Upper lobe of left lung (tissue), 4 donors: ENCODE results near the gene NCS1.

ENCODE experiments used
- EP300 ChIP-seq, 4 donors: sonication (generic); formaldehyde crosslinking; IDR thresholded peaks; one replicate each; pipeline ENCODE4 v1.5.1; 2017; ENCODE audit warnings: antibody characterized with exemption in 4 of 4, control low read depth in 2 of 4
- POLR2A ChIP-seq, 4 donors: fragments of 450-650 bp; IDR thresholded peaks; one replicate each; pipeline ENCODE4 v1.5.1; 2016 to 2017; ENCODE audit warnings: antibody characterized with exemption in 4 of 4, mild to moderate bottlenecking in 2 of 4
- POLR2AphosphoS5 ChIP-seq, 2 donors: sonication (generic); formaldehyde crosslinking; IDR thresholded peaks; one replicate each; pipeline ENCODE4 v1.5.1; 2017; ENCODE audit warnings: antibody characterized with exemption in 2 of 2
- TF ChIP-seq, protein P1 (sequence below), 6 experiments: fragments of 450-650 bp in 4 of 6; fragments of 200-600 bp in 2 of 6; sonication (generic) in 2 of 6; IDR thresholded peaks; one replicate each; pipeline ENCODE4 v1.5.1; 2016 to 2019; ENCODE audit warnings: antibody characterized with exemption in 6 of 6

DNA sequence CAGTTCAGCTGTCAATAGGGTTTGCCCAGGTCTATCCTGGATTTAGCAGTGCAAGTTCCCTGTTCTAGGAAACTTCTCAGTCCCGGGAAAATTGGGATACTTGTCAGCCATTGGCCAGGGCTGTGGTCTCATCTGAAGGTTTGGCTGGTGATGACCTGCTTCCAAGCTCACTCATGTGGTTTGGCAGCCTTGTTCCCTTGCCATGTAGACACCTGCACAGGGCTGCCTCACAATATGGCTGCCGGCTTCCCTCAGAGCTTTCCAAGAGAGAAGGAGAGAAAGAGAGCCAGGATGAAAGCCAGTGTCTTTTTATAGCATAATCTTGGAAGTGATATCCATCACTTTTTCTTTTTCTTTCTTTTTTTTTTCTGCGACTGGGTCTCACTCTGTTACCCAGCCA lies 55.6 kb downstream of the NCS1 start:
- TF ChIP-seq, protein P1, sequence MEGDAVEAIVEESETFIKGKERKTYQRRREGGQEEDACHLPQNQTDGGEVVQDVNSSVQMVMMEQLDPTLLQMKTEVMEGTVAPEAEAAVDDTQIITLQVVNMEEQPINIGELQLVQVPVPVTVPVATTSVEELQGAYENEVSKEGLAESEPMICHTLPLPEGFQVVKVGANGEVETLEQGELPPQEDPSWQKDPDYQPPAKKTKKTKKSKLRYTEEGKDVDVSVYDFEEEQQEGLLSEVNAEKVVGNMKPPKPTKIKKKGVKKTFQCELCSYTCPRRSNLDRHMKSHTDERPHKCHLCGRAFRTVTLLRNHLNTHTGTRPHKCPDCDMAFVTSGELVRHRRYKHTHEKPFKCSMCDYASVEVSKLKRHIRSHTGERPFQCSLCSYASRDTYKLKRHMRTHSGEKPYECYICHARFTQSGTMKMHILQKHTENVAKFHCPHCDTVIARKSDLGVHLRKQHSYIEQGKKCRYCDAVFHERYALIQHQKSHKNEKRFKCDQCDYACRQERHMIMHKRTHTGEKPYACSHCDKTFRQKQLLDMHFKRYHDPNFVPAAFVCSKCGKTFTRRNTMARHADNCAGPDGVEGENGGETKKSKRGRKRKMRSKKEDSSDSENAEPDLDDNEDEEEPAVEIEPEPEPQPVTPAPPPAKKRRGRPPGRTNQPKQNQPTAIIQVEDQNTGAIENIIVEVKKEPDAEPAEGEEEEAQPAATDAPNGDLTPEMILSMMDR (IDR thresholded peaks at IDR 0.05): no peak
- TF ChIP-seq POLR2A (IDR thresholded peaks at IDR 0.05): no peak
- no peak for TF ChIP-seq EP300 (IDR thresholded peaks at IDR 0.05)
- no peak for TF ChIP-seq POLR2AphosphoS5 (IDR thresholded peaks at IDR 0.05)
